Measurements from ENCODE around the gene OR13J1.

OR13J1 gene

DNA sequence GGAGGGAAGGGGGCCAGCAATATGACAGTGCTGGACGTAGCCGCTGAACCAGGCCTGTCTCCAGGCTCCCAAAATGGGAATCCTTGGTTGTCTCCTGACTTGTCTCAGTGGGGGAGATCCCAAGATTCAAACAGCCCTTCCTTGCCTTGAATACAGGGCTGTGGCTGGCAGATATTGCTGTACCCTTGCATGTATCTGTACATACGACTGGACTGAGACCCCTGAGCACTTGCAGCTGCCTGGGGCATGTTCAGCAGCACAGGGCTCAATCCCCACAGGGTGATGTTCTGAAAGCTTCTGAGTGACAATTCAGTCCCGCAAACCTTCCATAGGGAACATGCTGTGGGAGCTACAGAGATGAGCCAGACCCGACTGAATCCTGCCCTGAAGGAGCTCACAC lies 13.3 kb downstream of the OR13J1 start:
- DNase-seq, result no peak

DNA sequence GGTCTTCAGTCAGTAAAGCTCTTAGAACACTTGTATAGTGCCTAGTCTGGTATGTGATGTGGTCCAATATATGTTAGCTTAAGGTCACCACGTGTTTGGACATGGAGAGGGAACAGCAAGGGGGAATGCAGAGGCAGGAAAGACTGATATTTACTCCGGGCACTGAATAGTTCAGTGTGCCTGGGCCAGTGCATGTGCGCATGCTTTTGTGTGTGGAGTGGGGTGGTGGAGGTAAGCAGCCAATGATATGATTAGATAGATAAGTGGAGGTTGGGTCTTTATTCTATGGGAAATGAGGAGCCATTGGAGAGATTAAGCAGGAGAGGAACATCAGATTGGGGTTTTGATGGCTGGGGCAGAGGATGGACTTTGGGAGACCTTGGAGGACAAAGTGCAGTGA lies 14.0 kb downstream of the OR13J1 start:
- no peak for DNase-seq

DNA sequence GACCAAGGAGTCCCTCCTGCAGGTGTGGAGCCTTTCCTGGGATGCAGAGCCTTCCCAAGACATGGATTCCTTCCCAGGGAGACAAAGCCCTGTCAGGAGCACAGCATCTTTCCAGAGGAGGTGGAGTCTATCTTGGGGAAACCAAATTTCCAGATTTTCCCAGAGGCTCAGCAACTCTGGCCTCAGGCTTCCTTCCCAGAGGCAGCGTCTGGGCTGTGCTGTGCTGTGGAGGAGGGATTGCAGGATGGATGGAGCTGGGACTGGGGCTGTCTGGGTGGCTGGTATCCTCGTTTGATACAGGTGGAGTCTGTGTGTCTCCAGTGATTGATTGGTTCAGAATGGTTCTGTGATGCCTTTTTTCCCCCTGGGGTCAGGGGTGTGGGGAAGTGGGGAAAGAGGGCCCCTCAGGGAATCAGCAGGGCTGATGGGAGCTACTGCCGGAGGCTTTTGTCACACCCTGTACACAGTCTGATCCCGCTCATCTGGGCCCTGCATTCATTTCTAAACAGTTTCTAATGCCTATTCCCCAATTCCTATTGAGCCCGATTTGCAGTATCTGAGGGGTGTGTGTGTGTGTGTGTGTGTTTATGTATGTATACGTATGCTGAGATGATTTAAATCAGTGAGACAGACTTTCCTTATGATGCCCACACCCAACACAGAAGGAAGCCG lies 16.0 kb downstream of the OR13J1 start:
- DNase-seq, result no peak

DNA sequence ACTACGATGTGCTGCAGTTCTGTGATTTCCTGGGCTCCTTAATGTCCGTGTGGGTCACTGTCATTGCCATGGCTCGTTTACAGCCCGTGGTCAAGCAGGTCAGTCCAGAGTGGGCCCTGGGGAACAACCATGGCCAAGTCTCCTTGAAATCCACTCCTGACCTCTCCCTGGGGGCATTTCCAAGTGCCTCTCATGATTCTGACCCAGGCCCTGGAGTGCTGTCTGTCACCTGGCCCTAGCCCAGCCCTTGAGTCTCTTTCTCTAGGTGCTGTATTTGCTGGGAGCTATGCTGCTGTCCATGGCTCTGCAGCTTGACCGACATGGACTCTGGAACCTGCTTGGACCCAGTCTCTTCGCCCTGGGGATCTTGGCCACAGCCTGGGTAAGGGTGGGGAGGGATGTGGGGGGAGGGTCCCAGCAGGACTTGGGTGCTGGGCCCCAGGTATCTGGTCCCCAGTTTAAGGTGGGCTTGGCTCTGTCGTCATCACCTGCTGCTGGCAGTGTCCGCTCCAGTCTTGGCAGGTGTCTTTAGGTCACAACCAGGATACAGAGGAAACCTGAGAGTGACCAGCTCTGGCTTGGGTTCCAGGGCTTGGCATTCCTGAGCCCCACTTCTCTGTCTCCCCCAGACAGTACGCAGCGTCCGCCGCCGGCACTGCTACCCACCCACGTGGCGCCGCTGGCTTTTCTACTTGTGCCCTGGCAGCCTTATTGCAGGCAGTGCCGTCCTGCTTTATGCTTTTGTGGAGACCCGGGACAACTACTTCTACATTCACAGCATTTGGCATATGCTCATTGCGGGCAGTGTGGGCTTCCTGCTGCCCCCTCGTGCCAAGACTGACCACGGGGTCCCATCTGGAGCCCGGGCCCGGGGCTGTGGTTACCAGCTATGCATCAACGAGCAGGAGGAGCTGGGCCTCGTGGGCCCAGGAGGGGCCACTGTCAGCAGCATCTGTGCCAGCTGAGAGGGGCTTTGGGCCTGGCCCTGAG lies 17.0 kb downstream of the OR13J1 start:
- DNase-seq, result no peak

DNA sequence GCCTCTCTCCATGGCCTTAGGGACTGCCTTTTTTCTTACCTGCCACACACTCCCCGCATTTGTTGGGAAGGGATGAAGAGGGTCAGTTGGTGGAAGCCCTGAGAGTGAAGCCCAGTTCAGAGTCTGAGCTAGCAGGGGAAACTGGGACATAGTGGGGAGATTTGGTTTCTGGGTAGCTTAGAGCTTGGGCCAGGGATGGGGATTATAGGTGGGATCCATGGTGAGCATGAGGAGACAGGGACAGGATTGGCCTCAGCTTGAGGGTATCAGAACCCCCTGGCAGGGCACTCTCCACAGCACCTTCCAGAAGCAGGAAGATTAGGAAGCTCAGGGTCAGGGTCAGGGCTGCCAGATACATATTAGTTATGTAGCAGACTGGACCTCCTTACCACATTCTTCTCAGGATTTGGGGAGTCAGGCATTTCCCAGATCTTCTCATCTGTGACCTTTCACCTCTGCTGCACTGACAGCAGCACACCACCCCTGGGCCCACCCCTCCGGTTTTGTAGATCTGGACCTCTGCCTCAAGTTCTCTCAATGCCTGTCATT lies 17.9 kb downstream of the OR13J1 start:
- no peak for DNase-seq

DNA sequence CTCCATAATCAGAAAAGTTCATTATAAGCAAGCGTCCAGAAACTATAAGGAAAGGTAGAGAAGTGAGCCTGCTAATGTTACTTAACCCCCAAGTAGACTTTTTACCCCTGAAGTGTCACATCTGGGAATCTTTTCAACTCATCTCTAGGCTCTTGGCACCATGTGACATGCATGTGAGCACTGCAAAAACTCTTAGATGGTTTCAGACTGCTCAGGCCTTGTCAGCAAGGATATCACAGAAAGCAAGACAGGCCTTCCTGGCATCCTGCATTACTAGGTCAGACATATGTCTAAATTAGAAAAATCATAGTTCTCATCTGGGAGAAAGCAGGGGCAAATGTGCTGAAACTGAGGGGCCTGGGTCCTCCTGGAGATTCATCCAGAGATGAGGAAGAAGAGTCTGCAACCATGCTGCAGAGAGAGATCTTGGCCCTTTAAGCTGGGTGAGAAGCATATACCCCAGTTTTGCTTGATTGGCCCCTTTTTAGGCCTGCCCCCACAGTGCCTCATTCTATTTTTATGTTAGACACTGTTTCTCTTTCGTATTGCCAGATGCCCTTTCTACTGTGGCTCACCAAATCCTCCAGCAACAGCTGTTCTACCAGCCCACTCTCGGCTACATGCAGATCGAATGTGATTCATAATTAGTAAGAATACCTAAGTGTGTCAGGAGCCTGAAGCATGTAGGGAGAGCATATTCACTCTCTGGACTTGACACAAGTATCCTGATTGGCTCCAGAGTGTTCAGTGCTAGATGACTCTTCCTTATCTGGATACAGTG lies 22.2 kb downstream of the OR13J1 start:
- peak; percentile 92 for DNase-seq

DNA sequence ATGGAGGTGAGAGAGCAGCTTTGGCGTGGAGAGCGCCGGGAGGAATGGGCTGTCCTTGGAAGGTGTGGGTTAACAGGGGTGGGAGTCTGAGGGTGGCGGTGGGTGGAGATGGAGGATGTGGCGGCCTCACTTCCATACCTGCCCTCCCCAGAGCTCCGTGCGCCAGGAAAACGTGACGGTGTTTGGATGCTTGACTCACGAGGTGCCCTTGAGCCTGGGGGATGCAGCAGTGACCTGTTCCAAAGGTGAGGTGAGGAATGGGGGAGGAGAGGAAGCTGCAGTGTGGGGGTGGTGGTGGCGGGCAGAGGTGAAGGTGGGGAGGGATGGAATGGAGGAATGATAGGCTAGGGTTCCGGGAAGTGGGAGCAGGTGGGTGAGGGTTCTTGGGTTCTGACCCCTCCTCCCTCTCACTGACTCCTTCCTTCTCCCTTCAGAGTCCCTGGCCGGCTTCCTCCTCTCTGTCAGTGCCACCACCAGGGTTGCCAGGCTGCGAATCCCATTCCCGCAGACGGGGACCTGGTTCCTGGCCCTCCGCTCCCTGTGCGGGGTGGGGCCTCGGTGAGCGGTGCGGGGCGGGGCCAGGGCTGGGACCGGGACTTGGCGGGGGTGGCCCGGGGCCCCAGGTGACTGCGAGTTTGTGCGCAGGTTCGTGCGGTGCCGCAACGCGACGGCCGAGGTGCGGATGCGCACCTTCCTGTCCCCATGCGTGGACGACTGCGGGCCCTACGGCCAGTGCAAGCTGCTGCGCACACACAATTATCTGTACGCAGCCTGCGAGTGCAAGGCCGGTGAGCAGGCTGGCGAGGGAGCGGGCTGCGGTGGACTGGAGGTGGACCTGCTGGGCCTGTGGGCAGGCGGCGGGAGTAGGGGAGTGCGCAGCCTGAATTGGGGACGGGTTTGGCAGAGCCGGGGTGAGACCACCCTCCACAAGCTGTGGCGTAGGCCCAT lies 24.1 kb downstream of the OR13J1 start:
- no peak for DNase-seq

DNA sequence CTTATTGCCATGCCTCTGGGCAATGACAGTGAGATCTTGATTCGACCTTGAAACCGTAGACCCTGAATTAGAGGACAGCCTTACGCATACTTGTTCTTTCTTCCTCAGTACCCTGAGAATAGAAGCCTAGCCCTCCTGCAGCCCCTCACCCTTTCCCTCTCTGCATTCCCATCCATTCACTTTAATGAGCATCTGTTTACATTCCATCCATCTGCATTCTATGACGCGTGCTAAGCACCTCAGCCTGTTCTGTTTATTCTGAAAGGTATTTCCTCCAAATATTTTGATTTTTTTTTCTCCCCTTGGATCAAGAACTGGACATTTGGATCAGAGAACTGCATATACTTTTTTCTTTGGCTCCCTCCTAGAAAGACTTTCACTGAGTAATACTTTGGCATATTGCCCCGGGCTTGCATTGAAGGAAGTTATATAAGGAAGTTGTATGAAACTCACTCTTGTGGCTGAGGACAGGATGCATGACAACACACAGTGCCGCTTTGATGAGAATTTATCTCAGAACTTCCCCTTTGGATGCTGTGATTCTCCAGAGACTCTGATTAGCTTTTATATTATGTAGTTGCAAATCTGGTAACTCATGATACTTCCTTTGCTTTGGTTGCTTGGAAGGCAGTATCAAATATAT lies 25.5 kb downstream of the OR13J1 start:
- DNase-seq, result peak; percentile 34

DNA sequence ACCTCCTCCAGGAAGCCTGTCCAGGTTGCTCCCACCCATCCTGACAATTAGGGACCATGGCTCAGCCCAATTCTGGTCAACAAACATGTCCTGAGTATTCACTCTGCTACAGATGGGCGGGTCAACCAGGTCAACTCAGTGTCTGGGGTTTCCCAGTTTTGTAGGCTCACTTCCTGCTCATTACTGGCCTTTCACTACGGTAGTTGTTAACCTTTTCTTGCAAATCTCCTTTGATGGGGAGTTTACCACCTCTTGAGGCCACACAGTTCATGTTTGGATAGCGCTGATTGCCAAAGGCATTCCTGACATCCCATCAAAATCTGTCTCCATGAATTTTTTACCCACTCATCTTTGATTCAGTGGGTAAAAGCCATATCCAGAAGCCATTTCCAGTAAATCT lies 27.4 kb downstream of the OR13J1 start:
- no peak for DNase-seq

DNA sequence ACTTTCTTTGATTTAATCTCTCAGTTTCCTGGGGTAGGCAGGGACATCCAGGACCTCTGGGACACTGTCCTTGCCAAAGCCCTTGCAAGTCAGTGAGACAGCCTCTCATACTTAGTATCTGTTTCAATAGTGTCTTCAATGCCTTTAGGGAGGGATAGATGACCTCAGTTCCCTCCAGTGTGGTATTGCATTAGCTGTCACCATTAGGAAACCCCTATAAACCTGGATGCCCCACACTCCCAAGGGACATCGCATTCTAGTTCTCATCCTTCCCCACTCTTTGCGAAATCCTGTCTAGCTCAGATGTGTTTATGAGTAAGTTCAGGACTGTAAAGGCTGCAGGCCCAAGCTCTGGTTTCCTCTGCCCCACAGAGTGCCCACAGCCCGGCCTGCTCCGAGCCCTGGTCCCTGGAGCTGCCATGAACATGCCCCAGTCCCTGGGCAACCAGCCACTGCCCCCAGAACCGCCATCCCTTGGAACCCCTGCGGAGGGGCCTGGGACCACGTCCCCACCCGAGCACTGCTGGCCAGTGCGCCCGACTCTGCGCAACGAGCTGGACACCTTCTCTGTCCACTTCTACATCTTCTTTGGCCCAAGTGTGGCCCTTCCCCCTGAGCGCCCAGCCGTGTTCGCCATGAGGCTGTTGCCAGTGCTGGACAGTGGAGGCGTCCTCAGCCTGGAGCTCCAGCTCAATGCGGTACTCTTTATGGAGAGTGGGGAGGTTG lies 28.0 kb downstream of the OR13J1 start:
- no peak for DNase-seq

DNA sequence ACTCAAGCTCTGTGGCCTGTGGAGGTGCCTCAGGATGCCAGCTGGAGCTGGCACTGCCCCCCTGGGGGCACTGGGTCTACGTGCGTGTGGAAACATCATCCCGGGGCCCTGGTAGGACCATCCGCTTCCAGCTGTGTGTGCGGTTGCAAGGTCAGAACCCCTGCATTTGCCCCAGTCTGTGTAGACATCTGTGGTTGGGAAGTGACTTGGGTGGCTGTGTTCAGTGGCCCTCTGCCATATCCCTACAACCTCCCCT lies 28.6 kb downstream of the OR13J1 start:
- no peak for DNase-seq

DNA sequence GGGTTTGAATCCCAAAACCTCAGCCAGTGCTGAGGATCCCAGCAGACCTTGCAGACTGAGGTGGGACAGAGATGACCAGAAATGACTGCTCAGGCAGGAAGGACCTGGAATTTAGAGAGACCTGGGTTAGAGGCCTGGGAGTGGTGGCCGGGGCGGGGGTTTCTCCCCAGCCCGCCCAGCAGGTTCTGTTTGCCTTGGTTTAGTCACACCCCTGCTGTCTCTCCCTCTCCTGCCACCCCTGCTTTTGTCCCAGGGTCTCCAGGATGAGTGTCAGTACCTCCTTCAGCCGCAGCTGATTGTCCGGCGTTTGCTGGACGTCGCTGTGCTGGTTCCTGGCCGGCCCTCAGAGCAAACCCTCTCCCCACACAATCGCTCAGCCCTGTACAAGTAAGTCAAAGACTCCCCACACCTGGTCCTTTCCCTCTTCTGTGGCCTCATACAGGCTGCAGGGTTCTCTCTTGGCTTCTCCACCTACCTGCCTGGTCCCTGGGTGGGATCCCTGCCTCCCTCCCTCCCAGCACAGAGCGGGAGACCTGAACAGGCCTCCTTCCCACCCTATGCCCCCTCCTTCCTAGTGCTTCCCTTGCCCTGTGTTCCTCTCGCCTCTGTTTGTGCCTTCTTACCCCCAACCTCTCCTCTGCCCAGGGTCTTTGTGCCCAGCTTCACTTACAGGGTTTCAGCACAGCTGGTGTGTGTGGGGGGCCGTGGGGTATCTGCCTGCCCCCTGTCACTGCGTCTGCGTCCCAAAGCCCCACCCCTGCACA lies 29.1 kb downstream of the OR13J1 start:
- DNase-seq, result no peak

DNA sequence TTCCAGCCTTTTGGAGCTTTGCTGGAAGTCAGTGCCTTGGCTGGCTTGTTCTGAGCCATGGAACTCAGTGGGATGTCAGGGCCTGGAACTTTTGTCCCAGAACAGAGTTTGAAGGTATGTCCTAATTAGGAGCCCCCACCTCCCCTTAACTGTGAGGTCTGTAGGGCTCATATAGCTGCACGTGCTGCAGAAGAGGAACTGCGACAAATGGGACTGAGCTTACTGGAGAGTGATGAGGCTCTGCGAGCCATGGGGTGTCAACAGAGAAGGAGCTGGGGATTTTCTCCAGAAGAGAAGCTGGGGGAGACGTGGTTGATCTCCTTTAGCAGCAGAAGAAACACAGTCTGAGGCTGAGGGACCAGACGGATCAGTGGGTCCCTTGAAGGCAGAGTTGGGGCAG lies 30.3 kb downstream of the OR13J1 start:
- DNase-seq, result no peak

DNA sequence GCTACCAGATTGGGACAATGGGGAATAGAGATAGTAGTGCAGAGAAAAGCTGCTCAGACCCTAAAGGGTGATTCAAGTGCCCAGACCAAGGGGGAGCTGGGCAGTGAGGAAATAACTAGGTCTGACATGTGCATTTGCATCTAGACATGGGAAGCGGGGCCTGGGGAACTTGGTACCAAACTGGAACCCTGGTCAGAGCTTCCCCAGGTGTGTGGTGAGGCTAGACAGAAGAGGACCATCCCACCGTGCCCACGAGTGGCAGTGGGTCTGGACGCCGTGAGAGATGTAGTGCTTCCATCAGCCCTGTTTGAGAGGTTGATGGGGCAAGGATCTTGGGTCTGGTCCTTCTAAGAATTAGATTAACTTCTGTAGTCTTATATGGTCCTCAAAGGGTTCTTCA lies 33.6 kb downstream of the OR13J1 start:
- no peak for DNase-seq

DNA sequence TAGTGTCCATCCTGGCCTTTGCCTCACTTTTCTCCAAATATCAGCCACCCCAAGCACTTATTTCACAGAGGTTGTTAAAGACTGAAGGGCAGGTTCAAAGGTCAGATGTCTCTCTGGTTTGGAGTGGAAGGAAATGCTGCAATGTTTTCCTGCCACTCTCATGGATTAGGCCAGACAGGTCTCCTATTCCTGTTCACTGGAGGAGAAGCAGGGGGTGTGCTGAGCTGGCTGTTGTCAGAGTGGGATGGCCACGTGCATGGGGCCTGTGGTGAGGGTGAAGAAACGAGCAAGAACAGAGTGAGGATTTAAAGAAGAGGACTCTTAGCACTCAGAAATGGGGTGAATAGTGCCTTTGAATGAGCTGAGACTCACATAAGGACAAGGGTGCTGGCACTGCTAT lies 34.4 kb downstream of the OR13J1 start:
- no peak for DNase-seq

DNA sequence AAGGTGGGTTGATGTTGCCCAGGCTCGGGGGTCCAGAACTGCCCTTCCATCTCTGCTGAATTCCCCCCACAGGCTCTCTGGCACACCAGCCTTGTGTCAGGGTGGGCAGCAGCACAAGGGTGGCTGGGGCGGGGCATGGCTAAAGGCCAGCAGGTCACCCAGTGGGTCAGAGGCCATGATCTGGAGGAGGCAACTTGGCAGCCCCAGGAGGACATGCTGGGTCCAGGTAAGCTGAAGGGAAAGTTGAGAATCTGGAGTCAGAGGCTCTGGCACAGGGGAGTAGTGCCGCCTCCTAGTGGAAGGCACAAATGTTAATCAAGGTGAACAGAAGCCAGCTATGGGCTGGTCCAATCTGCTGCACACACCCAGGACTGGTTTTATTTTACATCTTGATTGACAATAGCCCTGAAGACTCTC lies 35.0 kb downstream of the OR13J1 start:
- DNase-seq, result no peak

DNA sequence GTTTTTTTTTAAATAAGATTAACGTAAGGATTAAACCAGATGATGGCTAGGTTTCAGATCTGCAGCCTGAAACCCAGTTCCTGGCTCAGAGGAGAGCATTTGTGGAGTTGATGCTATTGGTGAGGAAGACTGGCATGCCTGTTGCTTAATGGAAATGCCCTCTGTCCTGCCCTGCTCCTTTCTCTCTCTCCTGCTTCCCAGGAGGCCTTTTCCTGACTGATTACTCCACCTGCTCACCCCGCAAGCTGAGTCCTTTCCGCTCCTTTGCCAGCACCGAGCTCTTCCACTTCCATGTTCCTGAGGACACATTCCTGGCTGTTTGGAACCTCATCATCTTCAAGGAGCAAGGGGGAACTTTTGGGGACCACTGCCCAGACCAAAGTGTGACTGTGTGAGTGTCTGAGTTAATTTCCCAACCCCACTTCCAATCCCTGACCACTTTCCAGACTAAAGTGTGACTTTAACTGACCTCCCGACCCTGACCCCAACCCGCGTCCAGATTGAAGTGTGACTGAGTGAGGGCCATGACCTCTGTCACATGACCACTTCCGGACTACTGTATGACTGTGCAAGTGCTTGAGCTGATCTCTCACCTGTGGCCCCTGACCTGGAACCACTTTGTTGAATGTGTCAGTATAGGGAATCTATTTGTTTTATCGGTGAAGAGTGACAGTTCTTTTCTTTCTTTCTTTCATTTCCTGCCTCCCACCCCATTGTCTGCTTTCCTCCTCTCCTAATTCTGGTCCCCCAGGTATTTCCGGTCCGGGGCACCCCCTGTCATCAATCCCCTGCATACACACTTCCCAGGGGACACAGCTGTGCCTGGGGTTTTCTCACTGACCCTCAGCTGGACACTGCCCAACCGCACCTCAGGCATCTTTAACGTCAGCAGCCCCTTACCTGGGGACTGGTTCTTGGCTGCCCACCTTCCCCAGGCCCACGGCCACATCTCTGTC lies 35.7 kb downstream of the OR13J1 start:
- no peak for DNase-seq

DNA sequence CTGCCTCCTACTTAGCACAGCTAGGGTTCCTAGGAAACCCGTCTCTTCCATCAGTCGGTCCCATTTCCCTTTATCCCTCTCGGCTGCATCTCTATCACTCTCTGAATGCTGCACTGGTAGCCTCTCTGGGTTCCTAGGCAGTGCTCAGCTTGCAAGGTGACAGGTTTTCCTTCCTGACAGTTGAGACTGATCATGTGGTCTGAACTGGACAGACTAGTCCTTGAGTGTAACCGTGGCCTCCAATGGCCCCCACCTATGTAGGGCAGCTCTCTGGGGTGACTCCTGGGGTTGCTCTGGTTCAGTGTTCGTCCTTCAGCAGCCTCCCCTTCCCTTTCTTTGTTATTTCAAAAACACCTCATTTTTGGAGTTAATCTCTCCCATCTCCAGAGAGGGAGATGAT lies 37.4 kb downstream of the OR13J1 start:
- DNase-seq, result no peak

DNA sequence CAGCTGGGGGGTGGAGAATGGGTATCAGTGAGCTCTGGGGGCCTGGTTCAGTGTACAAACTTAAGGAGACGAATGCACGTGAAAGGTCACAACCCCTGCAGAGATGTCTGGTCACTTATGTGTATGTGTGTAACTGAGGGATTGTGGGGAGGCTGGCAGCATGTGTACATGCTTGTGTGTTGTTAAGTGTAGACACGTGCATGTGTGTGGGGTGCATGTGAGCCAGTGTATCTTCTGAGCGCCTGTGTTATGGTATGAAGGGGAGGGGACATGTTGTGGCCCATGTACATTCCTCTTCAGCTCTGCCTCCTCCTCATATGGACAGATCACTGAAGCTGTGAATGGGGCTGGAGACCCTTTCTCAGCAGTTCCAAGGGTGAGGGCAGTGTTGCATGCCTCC lies 39.2 kb downstream of the OR13J1 start:
- no peak for DNase-seq
